GM18511 (cell line): Measurements from ENCODE around the gene CCNT2.
"Not testable (repeated sequence)": the region's sequence is repeated elsewhere in the genome, so short reads cannot be mapped to it uniquely, and the experiment has no call there.

Experiments used
- ATAC-seq: cut with Tn5 transposase; IDR thresholded peaks from one replicate; pipeline ENCODE4 v1.9.1; 2021; ENCODE audit warnings: mild to moderate bottlenecking, moderate library complexity; ENCODE audit not compliant: unreplicated experiment

The CCNT2 gene

DNA sequence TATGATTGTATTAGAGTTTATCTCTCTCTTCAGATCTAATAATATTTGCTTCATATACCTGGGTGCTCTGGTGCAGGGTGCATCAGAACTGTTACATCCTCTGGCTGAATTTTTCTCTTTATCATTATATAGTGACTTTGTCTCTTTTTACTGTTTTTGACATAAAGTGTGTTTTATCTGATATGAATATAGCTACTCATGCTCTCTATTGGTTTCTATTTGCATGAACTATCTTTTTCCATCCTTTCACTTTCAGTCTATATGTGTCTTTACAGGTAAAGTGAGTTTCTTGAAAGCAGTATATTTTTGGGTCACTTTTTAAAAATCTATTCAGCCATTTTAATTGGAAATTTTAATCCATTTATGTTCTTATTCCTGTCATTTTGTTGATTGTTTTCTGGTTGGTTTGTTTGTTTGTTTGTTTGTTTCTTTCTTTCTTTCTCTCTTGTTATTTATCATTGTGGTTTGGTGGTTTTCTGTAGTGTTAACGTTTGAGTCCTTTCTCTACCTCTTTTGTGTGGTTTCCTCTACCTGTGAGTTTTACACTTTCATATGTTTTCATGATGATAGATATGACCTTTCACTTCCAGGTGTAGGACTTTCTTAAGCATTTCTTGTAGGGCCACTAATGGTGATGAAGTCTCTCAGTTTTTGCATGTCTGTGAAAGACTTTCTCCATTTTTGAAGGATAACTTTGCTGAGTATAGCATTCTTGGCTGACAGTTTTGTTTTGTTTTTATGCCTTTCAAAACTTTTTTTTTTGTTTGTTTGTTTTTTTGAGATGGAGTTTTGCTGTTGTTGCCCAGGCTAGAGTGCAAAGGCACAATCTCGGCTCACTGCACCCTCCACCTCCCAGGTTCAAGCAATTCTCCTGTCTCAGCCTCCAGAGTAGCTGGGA is 54.9 kb downstream of the CCNT2 start:
- no peak for ATAC-seq

DNA sequence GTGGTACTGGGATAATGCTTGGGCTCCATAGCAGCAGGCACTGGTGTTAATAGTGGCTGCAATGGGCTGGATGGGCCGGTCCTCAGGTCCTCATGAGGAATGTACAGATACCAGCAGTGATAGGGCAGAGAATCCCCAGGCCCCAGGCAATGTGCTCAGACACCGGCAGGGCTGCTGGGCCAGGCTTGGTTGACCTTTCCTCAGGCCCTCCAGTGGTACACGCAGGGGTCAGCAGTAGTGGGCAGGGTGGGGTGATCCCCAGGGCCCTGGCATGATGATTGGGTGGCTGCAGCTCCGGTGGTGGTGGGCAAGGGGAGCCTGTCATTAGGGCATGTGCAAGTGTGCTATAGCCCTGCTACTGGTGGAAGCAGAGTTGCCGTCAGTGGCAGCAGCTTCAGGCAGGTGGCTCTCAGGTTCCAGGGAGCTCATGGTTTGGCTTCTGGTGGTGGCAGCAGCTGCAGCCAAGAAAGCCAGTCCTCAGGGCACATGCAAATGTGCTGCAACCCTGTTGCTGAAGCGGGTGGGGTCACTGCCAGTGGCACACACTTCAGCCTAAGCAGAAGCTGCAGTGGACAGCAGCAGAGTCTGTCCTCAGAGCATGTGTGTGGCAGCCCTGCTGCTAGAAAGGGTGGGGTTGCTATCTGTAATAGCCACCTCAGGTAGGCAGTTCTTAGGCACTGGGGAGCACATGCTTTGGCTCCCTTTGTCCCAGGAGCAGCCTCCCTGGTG is 56.8 kb downstream of the CCNT2 start:
- ATAC-seq, result no peak

DNA sequence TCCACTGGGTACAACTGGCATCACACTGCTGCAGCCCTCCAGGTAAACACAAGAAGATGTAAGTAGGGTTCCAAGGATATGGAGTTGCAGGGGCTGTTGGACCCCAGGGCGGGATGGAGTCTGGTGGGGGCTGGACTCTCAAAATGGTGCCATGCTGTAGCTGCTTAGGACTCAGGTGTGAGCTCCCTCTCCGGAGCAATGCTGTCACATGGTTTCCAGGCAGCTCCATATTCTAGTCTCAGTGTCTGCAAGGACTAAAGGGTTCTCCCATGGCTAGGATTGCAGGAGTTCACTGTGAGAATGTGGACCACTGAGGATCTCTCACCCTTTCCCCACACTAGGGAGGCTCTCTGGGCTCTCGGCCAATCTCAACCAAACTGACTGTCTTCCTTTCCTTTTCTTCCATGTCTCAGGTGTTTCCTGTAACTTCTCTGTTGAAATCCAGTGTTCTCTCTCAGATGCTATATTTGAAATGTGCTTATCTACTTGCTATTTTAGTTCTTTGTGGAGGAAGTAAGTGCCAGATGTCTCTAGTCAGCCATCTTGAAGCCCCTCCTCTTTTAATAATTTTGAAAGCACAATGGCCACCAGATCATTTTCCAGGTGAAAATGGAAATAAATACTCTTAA is 57.6 kb downstream of the CCNT2 start:
- no peak for ATAC-seq

DNA sequence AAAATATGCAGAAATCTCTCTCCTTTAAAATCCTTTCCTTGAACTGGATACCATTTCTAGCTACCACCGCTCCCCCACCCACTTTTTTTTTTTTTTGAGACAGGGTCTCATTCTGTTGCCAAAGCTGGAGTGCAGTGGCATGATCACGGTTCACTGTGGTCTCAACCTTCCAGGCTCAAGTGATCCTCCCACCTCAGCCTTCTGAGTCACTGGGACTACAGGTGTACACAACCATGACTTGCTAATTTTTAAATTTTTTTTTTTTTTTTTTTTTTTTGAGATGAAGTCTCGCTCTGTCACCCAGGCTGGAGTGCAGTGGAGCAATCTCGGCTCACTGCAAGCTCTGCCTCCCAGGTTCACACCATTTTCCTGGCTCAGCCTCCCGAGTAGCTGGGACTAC is 58.5 kb downstream of the CCNT2 start:
- ATAC-seq, result not testable (repeated sequence)

DNA sequence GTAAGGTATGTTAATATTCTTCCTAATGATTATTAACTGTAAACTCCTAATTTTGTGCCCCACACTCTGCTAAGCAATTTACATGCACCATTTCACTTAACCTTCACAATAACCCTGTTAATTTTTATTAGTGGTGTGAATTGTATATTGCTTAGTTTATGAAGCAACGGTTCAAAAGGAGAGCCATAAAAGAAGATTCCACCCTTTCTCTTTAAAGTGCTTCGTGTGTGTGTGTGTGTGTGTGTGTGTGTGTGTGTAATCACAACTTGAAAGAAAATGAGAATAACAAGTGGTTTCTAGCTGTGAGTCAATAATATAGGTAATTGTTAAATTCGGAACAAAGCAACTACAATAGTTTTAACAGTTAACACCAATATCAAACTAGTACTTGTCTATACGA is 60.6 kb downstream of the CCNT2 start:
- no peak for ATAC-seq

DNA sequence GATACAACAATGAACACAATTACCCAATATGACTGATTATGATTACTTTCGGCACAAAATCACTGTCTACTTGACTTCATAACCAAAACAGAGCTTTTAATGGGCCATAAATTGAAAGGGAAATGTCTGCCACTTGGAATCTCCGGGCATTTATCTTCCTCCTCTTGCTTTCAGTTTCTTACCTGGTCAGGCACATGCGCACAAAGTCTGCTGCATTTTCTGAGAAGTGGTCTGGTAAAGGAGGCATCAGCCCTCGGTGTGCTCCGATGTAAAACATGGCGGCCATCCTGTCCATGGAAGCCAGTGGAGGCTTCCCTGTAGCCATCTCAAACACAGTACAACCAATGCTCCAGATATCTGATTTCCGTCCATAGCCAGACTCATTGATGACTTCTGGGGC is 62.0 kb downstream of the CCNT2 start:
- no peak for ATAC-seq

DNA sequence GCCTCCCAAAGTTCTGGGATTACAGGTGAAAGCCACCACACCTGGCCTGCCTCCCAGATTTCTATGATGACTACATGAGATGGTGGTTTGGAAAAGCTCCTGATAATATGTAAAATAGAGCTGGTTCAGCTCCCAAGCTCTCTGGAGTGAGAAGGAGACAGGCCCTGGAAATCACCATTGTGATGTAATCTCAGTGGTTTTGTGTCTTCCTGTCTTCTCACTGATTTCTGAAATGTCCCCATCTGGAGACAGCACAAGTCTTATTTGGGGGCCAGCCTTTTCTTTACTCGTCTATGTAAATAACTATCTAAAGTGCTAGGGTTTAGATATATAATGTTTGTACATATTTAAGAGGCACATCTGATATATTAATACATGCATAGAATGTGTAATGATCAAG is 64.0 kb downstream of the CCNT2 start:
- ATAC-seq, result no peak

DNA sequence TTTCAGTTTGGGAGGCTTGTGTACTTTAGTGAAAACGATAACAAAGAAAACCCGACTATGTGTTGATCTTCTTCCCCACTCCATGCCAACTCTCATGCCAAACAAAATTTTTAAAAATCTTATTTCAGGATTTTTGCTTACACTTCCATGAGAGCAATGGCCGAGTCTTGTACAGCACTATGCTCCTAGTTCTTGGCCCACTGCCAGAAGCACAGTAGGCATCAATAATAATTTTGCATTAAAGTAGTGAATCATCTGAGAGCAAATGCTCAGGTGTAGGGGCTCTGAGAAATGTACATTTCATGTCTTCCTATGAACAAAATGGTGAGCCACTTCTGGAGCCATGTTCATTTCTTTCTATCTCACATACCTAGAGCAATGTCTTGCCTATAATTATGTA is 66.4 kb downstream of the CCNT2 start:
- ATAC-seq, result no peak

DNA sequence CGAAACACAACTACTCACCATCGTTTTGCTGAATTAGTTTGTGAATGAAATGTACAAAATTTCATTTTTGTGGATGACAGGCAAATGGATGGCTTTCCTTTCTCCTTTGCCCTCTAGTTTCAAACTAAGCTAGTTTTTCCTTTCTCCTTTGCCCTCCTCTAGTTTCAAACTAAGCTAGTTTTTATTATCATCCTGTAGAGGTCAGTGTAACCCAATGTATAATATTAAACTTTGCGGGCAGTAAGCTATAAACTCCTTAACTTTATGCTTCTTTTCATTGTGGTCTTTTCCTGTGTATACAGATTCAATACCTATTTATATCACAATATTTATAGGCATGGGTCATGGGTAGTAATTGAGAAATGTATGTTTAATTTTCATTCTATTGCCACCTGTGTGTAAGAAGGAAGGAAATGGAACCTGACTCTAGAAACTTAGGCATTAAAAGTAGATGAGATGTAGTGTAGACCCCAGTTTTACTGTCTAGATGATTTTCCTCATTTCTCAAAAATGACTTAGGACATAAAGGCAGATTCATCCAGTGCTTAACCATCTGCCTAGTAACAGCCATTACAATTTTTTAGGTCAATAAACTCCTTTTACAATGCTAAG is 70.5 kb downstream of the CCNT2 start:
- no peak for ATAC-seq

DNA sequence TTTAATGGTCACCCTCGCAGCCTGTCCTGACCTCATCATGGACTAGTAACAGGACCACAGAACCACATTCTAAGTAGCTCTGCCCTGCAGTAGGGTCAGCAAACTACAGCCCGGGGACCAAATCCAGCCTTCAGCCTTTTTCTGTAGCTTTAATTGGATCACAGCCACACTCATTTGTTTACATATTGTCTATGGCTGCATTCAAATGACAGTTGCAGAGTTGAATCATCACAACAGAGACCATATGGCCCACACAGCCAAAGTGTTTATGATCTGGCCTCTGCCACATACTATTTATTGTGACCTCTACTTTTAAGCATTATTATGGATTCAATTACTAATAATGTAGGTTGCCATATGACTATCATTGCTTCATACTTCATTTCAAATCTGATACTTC is 80.9 kb downstream of the CCNT2 start:
- no peak for ATAC-seq

DNA sequence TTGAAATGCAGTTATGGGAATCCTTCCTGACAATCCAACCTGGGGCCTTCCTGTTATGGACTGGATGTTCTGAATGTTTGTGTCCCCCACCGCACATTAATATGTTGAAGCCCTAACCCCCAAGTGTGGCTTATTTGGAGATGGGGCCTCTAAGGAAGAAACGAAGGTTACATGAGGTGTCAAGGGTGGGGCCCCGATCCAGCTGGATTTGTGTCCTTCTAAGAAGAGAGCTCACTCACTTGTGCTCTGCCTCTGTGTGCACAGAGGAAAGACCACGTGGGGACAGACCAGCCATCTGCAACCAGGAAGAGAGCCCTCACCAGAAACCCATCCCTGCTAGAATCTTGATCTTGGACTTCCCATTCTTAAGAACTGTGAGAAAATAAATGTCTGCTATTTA is 84.2 kb downstream of the CCNT2 start:
- ATAC-seq, result no peak

DNA sequence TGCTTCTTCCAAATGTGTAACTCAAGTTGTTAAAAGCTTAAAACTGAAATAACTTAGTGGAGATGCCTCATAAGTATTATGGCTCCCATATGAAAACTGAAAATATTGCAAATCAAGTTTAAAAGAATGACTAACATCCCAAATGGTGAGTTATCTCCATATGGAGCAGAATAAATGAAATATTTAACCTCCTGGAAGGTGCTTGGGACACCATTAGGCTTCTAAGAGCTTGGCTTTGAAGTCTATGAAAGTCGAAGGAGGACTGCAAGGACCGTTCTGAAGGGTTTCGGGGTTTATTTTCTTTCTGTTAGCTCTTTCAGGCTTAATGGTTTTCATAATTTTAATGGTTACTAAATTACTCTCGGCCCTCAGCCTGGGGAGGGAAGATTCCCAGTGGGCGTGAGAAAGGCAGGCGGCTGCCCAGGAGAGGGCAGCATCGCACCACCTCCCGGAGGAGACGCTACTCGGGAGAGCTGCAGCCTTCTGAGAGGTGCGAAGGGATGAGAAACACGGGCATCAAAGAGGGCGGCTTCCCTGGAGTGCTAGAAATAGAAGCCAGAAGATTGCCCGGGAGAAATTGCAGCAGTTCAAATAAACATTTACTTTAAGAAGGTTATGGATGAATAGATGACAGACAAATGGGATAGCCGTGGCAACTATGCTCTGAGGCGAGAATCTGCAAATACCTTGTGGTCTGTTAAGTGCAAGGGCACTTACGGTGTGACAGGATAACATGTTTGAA is 85.6 kb downstream of the CCNT2 start:
- ATAC-seq, result peak; percentile 92

DNA sequence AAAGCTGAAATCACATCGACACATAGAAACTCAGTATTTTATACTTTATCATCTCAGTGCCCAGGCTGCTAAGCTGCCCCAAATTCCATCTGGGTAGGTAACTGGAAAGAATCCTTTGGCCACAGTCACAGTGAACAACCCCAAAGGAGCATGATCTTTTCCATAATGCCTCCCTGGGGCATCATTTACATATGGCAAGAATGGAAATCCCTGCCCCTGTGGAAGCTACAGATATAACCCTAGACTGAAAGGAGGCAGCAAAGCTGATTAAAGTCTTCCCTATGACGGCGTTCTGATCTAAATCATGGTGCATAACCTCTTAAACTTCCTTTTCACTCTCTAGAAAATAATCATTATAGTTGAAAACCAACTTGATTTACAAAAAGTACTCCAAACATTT is 87.1 kb downstream of the CCNT2 start:
- no peak for ATAC-seq
